Stimulated activated memory B cell treated with anti-CD40 and anti-IgM and Interleukin-4, amounts not matched to agents 10 μg/mL and 1 μg/mL and 100 μg/mL, for 72 hours (primary cell): Measurements from ENCODE around the gene GJD3.

Source experiments
- ATAC-seq: fragments of 150-1000 bp; cut with Tn5 transposase; 2 replicates; pipeline ENCODE4 v1.10.0; 2021
- H3K27ac Mint-ChIP-seq: one replicate; pipeline ENCODE4 v1.8.0; 2022; ENCODE audit warnings: mild to moderate bottlenecking, mixed read lengths
- H3K27me3 Mint-ChIP-seq: one replicate; pipeline ENCODE4 v1.8.0; 2022; ENCODE audit warnings: mixed read lengths
- H3K36me3 Mint-ChIP-seq: one replicate; pipeline ENCODE4 v1.8.0; 2022; ENCODE audit warnings: mixed read lengths
- H3K4me1 Mint-ChIP-seq: one replicate; pipeline ENCODE4 v1.8.0; 2022; ENCODE audit warnings: mixed read lengths
- H3K4me3 Mint-ChIP-seq: one replicate; pipeline ENCODE4 v1.8.0; 2022; ENCODE audit warnings: mild to moderate bottlenecking, moderate library complexity, mixed read lengths
- H3K9me3 Mint-ChIP-seq: one replicate; pipeline ENCODE4 v1.8.0; 2022; ENCODE audit warnings: mixed read lengths

GJD3 gene

DNA sequence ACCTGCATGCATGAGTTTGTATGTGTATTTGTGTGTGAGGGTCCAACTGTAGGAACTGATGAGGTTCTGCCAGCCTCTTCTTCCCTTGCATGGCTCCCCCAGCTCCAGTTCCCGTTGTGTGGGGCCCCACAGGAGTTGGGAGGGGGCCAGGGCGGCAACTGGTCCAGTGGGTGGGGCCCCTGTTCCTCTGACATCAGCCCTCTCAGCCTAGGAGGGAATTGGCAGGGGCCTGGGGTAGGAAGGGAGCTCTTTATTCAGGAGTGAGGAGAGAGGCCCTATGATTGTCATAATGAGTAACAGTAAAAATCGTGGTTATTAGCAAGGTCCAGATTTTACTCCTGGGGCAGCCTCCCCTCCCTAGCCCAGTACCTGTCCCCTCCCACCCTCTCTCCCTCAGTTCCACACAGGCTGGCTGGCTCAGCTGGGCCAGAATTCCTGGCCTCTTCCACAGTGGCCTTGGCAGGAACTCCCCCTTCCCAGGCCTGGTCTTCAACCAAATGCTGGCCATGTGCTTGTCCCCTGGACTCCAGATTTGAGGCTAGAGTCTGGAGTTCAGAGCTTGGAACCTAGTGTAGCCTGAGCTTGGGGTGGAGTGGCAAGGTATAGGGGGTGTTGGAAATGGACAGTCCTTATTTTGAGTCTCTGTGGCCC lies 36.7 kb downstream of the GJD3 start:
- Mint-ChIP-seq H3K4me3 (no peak overlapping the region), H3K4me1 (peaks cover 97% of the 10 kb centered on the region), H3K27me3 (no peaks in the 10 kb centered on the region), H3K27ac (peak overlapping the region; percentile 98), H3K36me3 (peaks cover 22% of the 10 kb centered on the region), H3K9me3 (no peaks in the 10 kb centered on the region)
- no peak for ATAC-seq

DNA sequence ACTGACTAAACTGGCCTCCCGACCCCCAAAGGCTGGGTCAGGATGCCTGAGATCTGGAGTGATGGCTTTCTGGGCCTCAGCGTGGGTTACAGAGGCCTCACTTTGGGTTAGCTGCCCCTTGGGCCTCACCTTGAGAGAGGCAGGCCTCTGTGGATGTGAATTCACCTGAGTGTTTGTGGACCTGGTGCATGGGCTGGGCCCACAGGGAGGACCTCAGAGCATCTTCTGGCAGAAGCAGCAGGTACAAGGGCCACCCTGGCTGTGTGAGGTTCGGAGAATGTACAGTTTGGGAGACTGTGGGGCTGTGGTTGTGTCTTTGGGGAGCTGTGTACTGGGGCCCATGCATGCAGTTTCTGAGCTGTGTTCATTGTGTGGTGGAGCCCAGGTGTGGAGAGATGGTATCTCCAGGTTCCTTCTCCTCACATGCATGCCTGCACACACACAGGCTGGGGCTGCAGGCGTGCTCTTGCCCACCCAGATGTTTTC lies 37.2 kb downstream of the GJD3 start:
- peaks cover 16% of the 10 kb centered on the region for H3K36me3 Mint-ChIP-seq
- no peak for ATAC-seq
- peaks cover 94% of the 10 kb centered on the region for H3K4me1 Mint-ChIP-seq
- H3K27me3 Mint-ChIP-seq, result no peaks in the 10 kb centered on the region
- H3K4me3 Mint-ChIP-seq, result peak overlapping the region; percentile 82
- H3K27ac Mint-ChIP-seq, result peak overlapping the region; percentile 98
- no peaks in the 10 kb centered on the region for H3K9me3 Mint-ChIP-seq

DNA sequence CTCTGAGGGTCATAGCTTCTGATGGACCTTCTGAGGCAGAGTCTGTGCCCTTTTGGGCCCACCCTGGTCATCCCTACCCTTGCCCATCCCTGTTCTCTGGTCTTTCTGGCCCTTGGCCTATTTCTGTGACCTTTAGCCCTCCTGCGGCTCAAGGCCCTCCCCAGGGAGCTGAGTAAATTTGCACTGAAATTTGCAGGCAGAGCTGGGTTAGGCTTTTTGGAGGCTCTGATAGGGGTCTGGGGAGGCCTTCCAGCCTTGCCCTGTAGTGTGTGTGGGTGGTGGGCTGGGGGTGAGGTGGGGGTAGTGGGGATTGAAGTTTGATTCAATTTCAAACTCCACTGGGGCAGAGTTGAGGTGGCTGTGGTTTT lies 37.7 kb downstream of the GJD3 start:
- ATAC-seq, result no peak
- H3K27me3 Mint-ChIP-seq, result no peaks in the 10 kb centered on the region
- H3K4me3 Mint-ChIP-seq, result peak overlapping the region; percentile 82
- H3K9me3 Mint-ChIP-seq, result no peaks in the 10 kb centered on the region
- peaks cover 16% of the 10 kb centered on the region for H3K36me3 Mint-ChIP-seq
- peaks cover 95% of the 10 kb centered on the region for H3K4me1 Mint-ChIP-seq
- H3K27ac Mint-ChIP-seq, result peak overlapping the region; percentile 98

DNA sequence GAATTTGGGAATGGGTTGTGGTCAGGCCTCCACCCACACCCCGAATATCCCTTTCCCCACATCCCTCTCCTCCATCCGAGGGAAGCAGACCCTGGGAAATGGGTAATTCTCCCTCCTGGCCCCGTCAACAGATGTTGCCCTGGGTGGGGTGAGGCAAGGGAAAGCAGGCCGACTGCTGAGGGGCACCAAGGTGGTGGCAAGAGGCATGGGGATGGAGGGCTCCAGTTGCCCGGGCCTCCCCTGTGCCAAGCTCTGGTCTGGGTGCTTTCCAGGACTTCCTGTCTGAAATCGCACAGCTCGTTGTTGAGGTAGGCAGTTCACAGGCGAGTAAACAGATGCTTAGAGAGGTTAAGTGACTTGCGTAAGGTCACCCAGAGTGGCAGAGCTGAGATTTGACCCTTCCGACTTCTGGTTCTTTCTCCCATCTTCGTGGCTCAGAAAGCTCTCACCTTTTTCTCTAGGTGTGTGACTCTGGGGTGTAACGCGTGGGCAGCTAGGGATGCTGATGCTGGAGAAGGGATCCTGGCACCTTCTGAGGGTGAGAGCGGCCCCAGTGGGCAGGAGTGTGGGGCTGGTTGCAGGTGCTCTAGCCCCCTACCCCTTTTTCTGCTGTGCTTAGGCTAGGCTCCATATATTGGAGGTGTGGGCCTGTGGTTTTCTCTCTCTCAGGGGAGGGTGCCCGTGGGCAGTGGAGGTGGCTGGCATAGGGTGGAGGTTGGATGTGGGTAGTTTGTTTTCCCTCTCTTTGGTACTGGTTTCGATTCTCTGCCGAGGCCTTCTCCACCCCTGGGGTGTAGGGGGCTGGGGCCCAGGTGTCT lies 38.3 kb downstream of the GJD3 start:
- no peaks in the 10 kb centered on the region for H3K9me3 Mint-ChIP-seq
- no peaks in the 10 kb centered on the region for H3K27me3 Mint-ChIP-seq
- peak overlapping the region; percentile 98 for H3K27ac Mint-ChIP-seq
- ATAC-seq, result peak; percentile 56
- H3K4me1 Mint-ChIP-seq, result peaks cover 95% of the 10 kb centered on the region
- peak overlapping the region; percentile 82 for H3K4me3 Mint-ChIP-seq
- H3K36me3 Mint-ChIP-seq, result peaks cover 10% of the 10 kb centered on the region

DNA sequence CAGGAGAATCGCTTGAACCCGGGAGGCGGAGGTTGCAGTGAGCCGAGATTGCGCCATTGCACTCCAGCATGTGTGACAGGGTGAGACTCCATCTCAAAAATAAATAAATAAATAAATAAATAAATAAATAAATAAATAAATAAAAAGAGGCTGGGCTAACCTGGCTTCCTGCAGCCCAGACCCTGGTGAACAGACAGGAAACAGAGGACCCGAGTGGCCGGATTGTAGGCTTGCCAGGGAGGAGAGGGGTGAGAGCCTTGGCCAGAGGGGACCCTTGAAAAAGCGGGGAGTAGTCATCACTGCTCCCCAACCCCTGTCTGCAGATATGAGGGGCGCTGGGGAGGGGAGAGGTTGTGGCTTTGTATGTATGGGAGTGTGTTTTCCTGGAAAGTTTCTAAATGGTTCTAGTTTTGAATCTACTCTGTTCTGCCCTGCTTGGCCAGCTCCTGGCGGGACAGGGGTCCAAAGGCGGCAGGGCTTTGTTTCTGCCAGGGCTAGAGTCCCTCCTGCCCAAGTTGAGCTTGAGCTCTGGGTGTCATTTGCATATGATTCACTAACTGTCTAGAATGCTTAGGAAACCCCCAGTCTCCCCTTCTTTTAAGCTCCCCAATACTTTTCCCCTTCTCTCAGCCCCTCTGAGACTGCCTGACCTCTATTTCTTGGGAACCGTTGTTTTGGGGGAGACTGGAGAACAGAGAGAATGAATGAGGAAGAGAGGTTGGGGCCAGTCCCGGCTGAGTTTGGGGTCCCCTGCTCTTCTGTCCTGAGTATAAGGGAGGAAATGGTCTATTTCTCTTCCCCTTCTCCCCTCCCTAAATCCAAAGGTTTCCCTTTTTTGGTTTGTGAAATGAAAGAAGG lies 39.2 kb downstream of the GJD3 start:
- Mint-ChIP-seq H3K27ac (peak overlapping the region; percentile 98), H3K4me3 (peak overlapping the region; percentile 82), H3K4me1 (peaks cover 95% of the 10 kb centered on the region), H3K9me3 (no peaks in the 10 kb centered on the region), H3K27me3 (no peaks in the 10 kb centered on the region), H3K36me3 (peaks cover 6% of the 10 kb centered on the region)
- ATAC-seq, result no peak

DNA sequence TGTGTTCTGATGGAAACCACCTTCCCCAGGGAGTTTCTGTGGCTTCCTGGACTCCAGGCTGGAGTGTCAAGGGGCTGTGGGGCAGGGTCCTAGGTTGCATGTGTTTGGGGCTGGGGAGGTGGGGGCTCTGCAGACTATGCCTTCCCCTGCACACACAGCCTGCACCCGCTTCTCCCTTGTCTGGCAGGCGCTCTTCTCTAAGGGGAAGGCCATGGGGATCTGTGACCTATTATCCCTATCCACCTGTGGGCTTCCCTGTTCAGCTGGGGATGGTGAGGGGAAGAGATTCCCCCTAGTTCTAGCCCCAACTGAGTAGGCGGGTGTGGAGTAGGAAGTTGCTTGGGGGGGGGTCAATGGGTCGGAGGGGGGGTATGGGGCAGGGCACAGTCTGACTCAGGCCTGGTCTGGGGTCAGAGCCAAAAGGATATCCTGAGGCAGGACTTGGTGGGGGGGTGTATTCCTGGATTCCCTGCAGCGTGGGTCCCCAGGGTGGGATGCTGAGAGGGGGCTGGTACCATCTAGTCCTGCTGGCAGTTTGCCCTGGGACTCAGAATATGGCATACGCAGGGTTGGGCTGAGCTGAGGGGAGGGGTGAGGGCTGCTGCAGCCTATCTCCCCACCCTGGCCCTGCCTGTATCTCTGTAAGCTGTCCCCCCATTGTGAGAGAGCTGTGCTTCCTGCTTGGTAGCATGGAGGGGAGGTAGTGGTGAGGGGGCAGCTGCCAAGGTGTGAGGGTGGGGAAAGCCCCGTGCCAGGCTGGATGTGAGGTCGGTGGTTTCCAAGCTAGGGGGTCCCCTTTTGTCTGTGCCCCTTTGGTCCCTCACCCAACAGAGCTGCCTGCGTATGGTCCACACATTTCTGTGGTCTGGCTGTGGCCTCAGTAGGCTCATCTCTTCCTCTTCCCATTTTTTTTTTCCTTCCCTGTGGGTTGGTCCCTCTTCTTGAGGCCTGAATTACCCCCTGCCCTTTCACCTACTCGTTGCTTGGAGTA lies 40.9 kb downstream of the GJD3 start:
- H3K4me3 Mint-ChIP-seq, result peak overlapping the region; percentile 82
- peak overlapping the region; percentile 98 for H3K27ac Mint-ChIP-seq
- ATAC-seq, result peak; percentile 44
- H3K36me3 Mint-ChIP-seq, result no peaks in the 10 kb centered on the region
- H3K9me3 Mint-ChIP-seq, result no peaks in the 10 kb centered on the region
- H3K27me3 Mint-ChIP-seq, result no peaks in the 10 kb centered on the region
- peaks cover 97% of the 10 kb centered on the region for H3K4me1 Mint-ChIP-seq

DNA sequence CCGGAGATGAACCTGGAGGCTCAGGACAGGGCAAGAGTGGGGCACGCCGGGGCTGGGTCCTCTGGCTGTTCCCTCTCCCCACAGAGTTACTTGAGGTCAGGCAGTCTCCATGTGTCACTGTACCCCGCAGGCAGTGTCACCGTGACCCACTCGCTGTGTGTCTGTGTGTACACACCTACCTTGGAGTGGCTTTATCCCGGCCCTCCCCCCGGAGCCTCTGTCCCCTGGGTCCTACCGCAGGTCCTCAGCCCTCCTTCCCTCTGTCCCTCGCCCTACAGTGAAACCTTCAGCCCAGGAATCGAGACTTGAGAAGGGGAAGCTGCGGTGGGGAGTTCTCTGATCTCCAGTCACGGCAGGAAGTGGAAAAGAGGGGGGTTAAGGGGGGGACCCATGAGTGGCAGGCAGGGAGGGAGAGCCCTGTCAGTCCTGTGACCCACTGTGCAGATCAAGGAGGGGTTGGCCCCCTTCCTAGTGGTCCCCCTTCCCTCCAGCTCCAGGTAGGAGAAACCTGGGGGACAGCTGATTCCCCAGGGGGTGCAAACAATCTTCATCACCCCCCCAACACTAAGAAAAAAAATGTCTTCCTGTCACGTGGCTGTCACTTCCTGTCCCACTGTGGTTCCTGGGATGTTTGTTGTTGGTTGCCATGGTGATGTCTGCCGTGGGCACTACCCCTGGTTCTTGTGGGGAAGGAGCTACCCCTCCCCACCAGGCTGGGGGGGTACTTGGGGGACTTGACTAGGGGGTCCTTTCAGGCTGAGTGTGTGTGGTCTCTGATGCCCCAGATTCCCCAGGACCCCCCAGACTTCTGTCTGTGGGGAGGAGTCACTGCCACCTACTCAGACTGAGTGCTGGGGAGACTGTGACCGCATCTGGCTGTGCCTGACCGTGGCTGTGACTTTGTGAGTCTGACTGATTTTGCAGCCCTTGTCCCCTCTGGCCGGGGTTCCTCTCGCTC lies 41.9 kb downstream of the GJD3 start:
- Mint-ChIP-seq H3K4me1 (peaks cover 95% of the 10 kb centered on the region), H3K36me3 (no peaks in the 10 kb centered on the region), H3K9me3 (no peaks in the 10 kb centered on the region), H3K27ac (peak overlapping the region; percentile 98), H3K27me3 (no peaks in the 10 kb centered on the region), H3K4me3 (peak overlapping the region; percentile 82)
- ATAC-seq, result peak; percentile 70

DNA sequence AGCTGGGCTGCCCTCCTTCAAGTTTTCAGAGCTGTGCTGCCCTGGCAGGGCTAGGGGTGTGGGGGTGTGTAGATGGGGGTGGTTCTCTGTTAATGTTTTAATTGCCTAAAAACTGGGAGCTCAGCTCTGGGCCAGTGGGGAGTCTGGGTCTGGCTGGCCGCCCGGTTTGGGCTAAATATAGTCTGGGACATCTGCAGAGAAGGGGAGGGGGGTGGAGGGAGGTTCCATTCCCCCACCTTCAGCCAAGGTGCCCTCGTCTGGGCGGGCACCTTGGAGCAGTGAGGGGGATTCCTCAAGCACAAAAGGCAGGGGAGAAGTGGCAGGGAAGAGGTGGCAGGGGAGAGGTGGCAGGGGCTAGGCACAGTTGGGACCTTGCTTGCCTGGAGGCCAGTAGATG lies 42.6 kb downstream of the GJD3 start:
- Mint-ChIP-seq H3K9me3 (no peaks in the 10 kb centered on the region), H3K4me1 (peaks cover 95% of the 10 kb centered on the region), H3K4me3 (peak overlapping the region; percentile 82), H3K36me3 (no peaks in the 10 kb centered on the region), H3K27ac (peak overlapping the region; percentile 98), H3K27me3 (no peaks in the 10 kb centered on the region)
- ATAC-seq, result no peak

DNA sequence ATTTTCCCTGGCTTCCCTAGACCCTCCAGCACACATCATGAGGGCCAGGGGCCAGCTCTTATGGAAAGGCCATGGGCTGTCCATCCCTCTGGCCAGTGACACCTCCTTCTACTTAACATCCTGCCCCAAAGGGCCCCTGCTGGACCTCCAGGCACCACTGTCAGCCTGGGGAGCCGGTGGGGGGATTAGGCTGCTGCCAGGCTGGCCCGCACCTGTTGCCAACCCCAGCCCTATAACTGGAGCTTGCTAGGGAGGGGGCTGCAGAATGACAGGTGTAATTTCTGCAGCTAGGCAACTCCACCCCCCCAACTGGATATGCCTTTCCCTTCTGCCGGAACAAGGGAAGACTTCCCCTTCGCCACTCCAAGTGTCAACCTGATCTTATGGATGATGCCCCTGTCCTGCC lies 43.0 kb downstream of the GJD3 start:
- peaks cover 91% of the 10 kb centered on the region for H3K4me1 Mint-ChIP-seq
- peak overlapping the region; percentile 82 for H3K4me3 Mint-ChIP-seq
- no peaks in the 10 kb centered on the region for H3K27me3 Mint-ChIP-seq
- no peaks in the 10 kb centered on the region for H3K36me3 Mint-ChIP-seq
- peak overlapping the region; percentile 98 for H3K27ac Mint-ChIP-seq
- H3K9me3 Mint-ChIP-seq, result no peaks in the 10 kb centered on the region
- ATAC-seq, result no peak

DNA sequence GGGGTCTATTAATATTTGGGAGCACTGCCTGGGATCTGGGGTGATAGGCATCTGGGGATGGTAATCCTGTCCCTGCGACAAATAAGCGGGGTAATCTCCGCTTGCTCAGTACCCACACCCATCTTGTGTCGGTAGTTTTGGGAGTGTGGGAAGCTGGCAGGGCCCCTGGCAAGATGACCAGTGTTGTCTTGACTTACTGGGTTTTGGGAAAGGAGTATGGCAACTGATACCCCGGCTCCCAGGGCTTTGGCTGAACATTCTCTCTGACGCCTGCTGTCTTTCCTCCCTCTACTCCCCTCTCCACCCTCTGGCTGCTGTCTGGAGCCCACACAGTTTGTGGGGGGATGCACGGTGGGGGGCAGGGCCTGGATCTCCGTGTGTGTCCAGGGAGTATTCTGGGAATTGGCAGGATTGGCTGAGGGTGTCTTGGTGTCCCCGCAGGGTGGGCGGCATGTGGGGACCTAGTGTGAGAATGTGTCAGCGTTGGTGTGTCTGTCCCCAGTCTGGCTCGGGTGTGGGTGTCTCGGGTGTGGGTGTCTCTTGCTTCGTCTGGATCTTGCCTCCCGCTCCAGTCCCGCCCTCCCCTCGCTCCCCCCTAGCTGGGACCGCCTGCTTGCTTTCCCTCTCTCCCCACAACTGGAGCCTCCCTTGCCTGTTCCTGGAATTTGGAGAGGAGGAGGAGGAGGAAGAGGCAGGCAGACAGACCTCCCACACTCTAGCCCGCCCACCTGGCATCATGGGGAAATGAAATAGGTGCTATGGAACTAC lies 43.6 kb downstream of the GJD3 start:
- H3K36me3 Mint-ChIP-seq, result no peaks in the 10 kb centered on the region
- peak overlapping the region; percentile 98 for H3K27ac Mint-ChIP-seq
- no peaks in the 10 kb centered on the region for H3K27me3 Mint-ChIP-seq
- no peaks in the 10 kb centered on the region for H3K9me3 Mint-ChIP-seq
- H3K4me1 Mint-ChIP-seq, result peaks cover 85% of the 10 kb centered on the region
- peak overlapping the region; percentile 82 for H3K4me3 Mint-ChIP-seq
- ATAC-seq, result no peak

DNA sequence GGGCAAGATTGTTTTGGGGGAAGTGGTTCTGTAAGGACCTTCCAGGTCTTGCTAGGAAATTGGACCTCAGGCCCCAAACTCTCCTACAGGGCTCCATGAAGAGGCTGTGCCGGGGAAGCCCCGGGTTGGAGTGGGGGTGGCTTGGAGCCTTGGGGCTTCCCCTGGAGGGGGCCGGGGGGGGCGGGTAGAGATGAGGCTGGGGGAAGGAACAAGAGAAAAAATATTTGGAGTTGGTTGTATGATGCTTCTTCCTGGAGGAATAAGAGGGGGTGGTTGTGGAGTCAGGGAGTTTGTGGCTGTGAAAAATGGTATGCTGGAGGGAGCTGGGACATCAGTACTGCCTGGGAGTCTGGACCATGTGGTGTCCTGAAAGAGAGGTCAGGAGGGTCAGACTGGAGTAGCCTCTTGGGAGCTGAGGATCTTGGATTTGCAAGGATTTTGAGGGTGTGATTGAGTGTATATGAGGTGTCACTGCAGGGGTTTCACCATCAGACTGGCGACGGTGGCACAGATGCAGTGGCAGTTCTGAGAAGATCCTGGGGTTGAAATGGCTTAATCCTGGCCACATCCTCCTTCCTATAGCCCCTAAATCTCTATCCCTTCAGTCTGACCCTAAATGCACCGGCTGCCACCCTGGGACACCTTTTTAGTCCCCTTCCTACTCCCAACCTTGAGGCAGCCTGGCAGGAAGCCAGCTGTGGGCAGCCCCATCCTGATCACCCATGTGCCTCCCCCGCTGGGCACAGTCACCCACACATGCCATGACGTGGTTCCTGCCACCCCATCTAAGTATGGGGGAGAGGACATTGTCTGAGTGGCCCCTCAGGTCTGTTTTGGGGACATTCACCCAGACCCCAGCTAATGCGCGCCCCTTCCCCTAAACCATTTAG lies 44.6 kb downstream of the GJD3 start:
- H3K4me3 Mint-ChIP-seq, result peak overlapping the region; percentile 82
- ATAC-seq, result no peak
- no peaks in the 10 kb centered on the region for H3K9me3 Mint-ChIP-seq
- peaks cover 74% of the 10 kb centered on the region for H3K4me1 Mint-ChIP-seq
- no peaks in the 10 kb centered on the region for H3K27me3 Mint-ChIP-seq
- no peaks in the 10 kb centered on the region for H3K36me3 Mint-ChIP-seq
- peak overlapping the region; percentile 98 for H3K27ac Mint-ChIP-seq

DNA sequence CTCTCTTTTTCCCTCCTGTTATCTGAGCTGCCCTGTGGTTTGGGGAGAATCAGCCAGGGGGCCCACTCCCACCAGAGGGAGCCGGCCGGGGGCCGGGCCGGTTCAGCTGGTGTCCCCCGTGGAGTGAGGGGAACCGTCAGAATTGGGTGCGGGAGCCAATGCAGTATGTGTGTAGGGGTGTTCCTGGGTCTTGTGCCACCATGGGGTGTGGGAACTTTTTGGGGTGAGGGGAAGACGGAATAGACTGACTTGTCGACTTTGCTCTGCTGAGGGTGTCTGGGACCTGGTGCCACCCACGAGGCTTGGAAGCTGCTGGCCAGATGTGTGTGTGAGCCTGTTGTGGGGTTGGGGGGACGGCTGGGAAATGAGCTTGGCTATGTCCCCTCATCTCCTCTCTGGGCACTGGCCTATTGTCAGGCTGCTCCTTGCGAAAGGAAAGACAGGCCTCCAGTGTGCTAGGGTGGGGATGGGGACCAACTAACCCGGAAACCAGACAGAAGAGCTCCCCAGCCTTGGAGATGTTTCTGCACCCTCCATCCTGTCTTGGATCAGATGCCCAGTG lies 45.6 kb downstream of the GJD3 start:
- Mint-ChIP-seq H3K27me3 (no peaks in the 10 kb centered on the region), H3K4me3 (peak overlapping the region; percentile 82), H3K4me1 (peaks cover 65% of the 10 kb centered on the region), H3K27ac (peak overlapping the region; percentile 98), H3K36me3 (no peaks in the 10 kb centered on the region), H3K9me3 (no peaks in the 10 kb centered on the region)
- no peak for ATAC-seq
